ENCODE measurements around the gene ANAPC4. TPM values are rescaled to one million over a fixed set of nuclear protein-coding genes. Genes with fewer than 3 reads are reported as not detected.

ANAPC4 gene
- total and polyA plus RNA-seq, 2 donors (not counting 3 experiments of a cell fraction or from before 2014, with no cell fraction given), result 7.6 to 32.1 TPM

GRCh38 chr4:25446611-25447010 lies 69.5 kb downstream of the ANAPC4 start:
- DNase-seq (ENCODE audit: low read depth, low spot score), result no peak
- TF ChIP-seq GATA2 (IDR thresholded peaks at IDR 0.05; ENCODE audit: insufficient read depth, insufficient read length, low read depth, low read length), result no peak
- TF ChIP-seq MYC (IDR thresholded peaks at IDR 0.05; ENCODE audit: low read depth, low read length), result no peak
- TF ChIP-seq POLR2AphosphoS5 (IDR thresholded peaks at IDR 0.05; ENCODE audit: insufficient read depth, low read depth, low read length), result no peak
- TF ChIP-seq FOS (IDR thresholded peaks at IDR 0.05; ENCODE audit: borderline replicate concordance, insufficient read depth, low read length), result no peak
- H3K27ac ChIP-seq (ENCODE audit: insufficient read depth, low read depth, low read length), result no peak overlapping the region
- dilution Hi-C loops (cut with MboI; ENCODE audit: extremely low pct_ligation_motif_present, low sequenced_read_pairs) (no loop called here), intact Hi-C loops (cut with micrococcal nuclease) (loop anchor here (10.0 kb wide), 1 partner anchor 538 kb away; no protein-coding TSS in a partner anchor)
- CTCF ChIA-PET, result interaction anchor here (0.9 kb wide), 1 partner anchor 325 kb away, joined by 3 read pairs; no protein-coding TSS in a partner anchor
- H3K9ac ChIP-seq (replicated peaks; ENCODE audit: extremely low read depth, insufficient read depth, low read length), result no peak overlapping the region
- no peaks in the 10 kb centered on the region for H3K9me1 ChIP-seq (replicated peaks; ENCODE audit: control insufficient read depth, extremely low read depth, insufficient read depth, low read length)
- POLR2A ChIA-PET, result no interaction called here
- no peak for FAIRE-seq
- no peak overlapping the region for H2AFZ ChIP-seq (ENCODE audit: low read depth, low read length)
- H3K4me1 ChIP-seq (ENCODE audit: control insufficient read depth, extremely low read depth, insufficient read depth, low read length), result no peaks in the 10 kb centered on the region
- no peaks in the 10 kb centered on the region for H4K20me1 ChIP-seq (replicated peaks; ENCODE audit: control insufficient read depth, extremely low read depth, insufficient read depth, low read length)
- H3K79me2 ChIP-seq (ENCODE audit: control insufficient read depth, insufficient read depth, low read length), result no peaks in the 10 kb centered on the region
- BruUV-seq (replicated peaks), result no TSS peak
- H3K4me2 ChIP-seq (ENCODE audit: insufficient read depth, low read length), result no peak overlapping the region
- no peak overlapping the region for H3K4me3 ChIP-seq (replicated peaks in 1 of 3; ENCODE audit: insufficient read depth in 1 of 3, low read depth in 1 of 3, low read length in 3 of 3)
- H3K36me3 ChIP-seq (ENCODE audit: control insufficient read depth in 2 of 2, extremely low read depth in 1 of 2, insufficient read depth in 2 of 2, low read length in 2 of 2), result no peaks in the 10 kb centered on the region
- no peaks in the 10 kb centered on the region for H3K9me3 ChIP-seq (replicated peaks; ENCODE audit: control insufficient read depth, insufficient read depth, low read length)
- no peaks in the 10 kb centered on the region for H3K27me3 ChIP-seq (ENCODE audit: control insufficient read depth in 2 of 2, insufficient read depth in 2 of 2, low read length in 2 of 2)

GRCh38 chr4:25448379-25449109 lies 71.5 kb downstream of the ANAPC4 start:
- H4K20me1 ChIP-seq (replicated peaks; ENCODE audit: control insufficient read depth, extremely low read depth, insufficient read depth, low read length), result no peaks in the 10 kb centered on the region
- no peak for TF ChIP-seq GATA2 (IDR thresholded peaks at IDR 0.05; ENCODE audit: insufficient read depth, insufficient read length, low read depth, low read length)
- no peak for TF ChIP-seq EZH2 (IDR thresholded peaks at IDR 0.05; ENCODE audit: borderline replicate concordance, low read depth, low read length, severe bottlenecking)
- no peak for TF ChIP-seq POLR2AphosphoS5 (IDR thresholded peaks at IDR 0.05; ENCODE audit: insufficient read depth, low read depth, low read length)
- no peak for TF ChIP-seq FOS (IDR thresholded peaks at IDR 0.05; ENCODE audit: borderline replicate concordance, insufficient read depth, low read length)
- TF ChIP-seq MYC (IDR thresholded peaks at IDR 0.05; ENCODE audit: low read depth, low read length), result no peak
- no peak for TF ChIP-seq CTCF (IDR thresholded peaks at IDR 0.05; ENCODE audit: extremely low read depth in 1 of 2, insufficient read depth in 1 of 2, low read depth in 1 of 2, low read length in 2 of 2)
- TF ChIP-seq, protein P1, sequence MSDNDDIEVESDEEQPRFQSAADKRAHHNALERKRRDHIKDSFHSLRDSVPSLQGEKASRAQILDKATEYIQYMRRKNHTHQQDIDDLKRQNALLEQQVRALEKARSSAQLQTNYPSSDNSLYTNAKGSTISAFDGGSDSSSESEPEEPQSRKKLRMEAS (IDR thresholded peaks at IDR 0.05; ENCODE audit: insufficient read depth, insufficient read length), result no peak
- TF ChIP-seq JUN (IDR thresholded peaks at IDR 0.05; ENCODE audit: borderline replicate concordance, insufficient read depth, insufficient read length, low read depth), result no peak
- no peak for TF ChIP-seq POLR2A (IDR thresholded peaks at IDR 0.05; ENCODE audit: low read depth, low read length)
- no peaks in the 10 kb centered on the region for H3K4me1 ChIP-seq (ENCODE audit: control insufficient read depth, extremely low read depth, insufficient read depth, low read length)
- no peak overlapping the region for H3K4me3 ChIP-seq (replicated peaks in 1 of 3; ENCODE audit: insufficient read depth in 1 of 3, low read depth in 1 of 3, low read length in 3 of 3)
- H3K27me3 ChIP-seq (ENCODE audit: control insufficient read depth in 2 of 2, insufficient read depth in 2 of 2, low read length in 2 of 2), result no peaks in the 10 kb centered on the region
- H2AFZ ChIP-seq (ENCODE audit: low read depth, low read length), result no peak overlapping the region
- H3K9me3 ChIP-seq (replicated peaks; ENCODE audit: control insufficient read depth, insufficient read depth, low read length), result no peaks in the 10 kb centered on the region
- POLR2A ChIA-PET, result interaction anchor here (0.6 to 1.1 kb wide), 3 partner anchors 9 to 230 kb away, joined by 3 to 5 read pairs (median 4); no protein-coding TSS in a partner anchor
- dilution Hi-C loops (cut with MboI; ENCODE audit: extremely low pct_ligation_motif_present, low sequenced_read_pairs), result no loop called here
- intact Hi-C loops (cut with micrococcal nuclease), result loop anchor here (10.0 kb wide), 1 partner anchor 536 kb away; no protein-coding TSS in a partner anchor
- no peak for FAIRE-seq
- BruUV-seq (replicated peaks), result no TSS peak
- H3K9me1 ChIP-seq (replicated peaks; ENCODE audit: control insufficient read depth, extremely low read depth, insufficient read depth, low read length), result no peaks in the 10 kb centered on the region
- H3K36me3 ChIP-seq (ENCODE audit: control insufficient read depth in 2 of 2, extremely low read depth in 1 of 2, insufficient read depth in 2 of 2, low read length in 2 of 2), result no peaks in the 10 kb centered on the region
- no peak overlapping the region for H3K27ac ChIP-seq (ENCODE audit: insufficient read depth, low read depth, low read length)
- H3K9ac ChIP-seq (replicated peaks; ENCODE audit: extremely low read depth, insufficient read depth, low read length), result no peak overlapping the region
- peak; percentile 25 for DNase-seq (ENCODE audit: low read depth, low spot score)
- CTCF ChIA-PET, result interaction anchor here (0.7 to 2.1 kb wide), 5 partner anchors 8 to 483 kb away, joined by 3 to 11 read pairs (median 4); no protein-coding TSS in a partner anchor
- H3K4me2 ChIP-seq (ENCODE audit: insufficient read depth, low read length), result no peak overlapping the region
- H3K79me2 ChIP-seq (ENCODE audit: control insufficient read depth, insufficient read depth, low read length), result no peaks in the 10 kb centered on the region

Data from endothelial cell of umbilical vein (primary cell).